ENCODE data around the gene GAL3ST1. TPM values are rescaled to one million over a fixed set of nuclear protein-coding genes. Genes with fewer than 3 reads are reported as not detected.

The GAL3ST1 gene
- polyA plus RNA-seq, 1 donor from 2014 or later: 1.6 TPM

- Histone ChIP-seq H4K20me1 (ENCODE audit: insufficient read depth) (no peaks in the 10 kb centered on the region), H3K9me3 (ENCODE audit: low read length) (no peaks in the 10 kb centered on the region), H3K9ac (ENCODE audit: low read length) (no peak overlapping the region), H3K4me2 (ENCODE audit: low read length) (no peak overlapping the region), H3K79me2 (replicated peaks; ENCODE audit: insufficient read depth, low read length) (no peaks in the 10 kb centered on the region), H3K9me2 (ENCODE audit: insufficient read depth, low read length) (no peaks in the 10 kb centered on the region), H3K27me3 (ENCODE audit: insufficient read depth, low read depth, low read length) (no peaks in the 10 kb centered on the region), H3F3A (ENCODE audit: insufficient read depth, low read length, poor library complexity, severe bottlenecking) (no peaks in the 10 kb centered on the region), H3K4me3 (ENCODE audit: low read length) (no peak overlapping the region), H2AFZ (ENCODE audit: low read depth, low read length) (no peak overlapping the region), H3K36me3 (ENCODE audit: insufficient read depth, low read length) (no peaks in the 10 kb centered on the region), H3K27ac (ENCODE audit: low read length) (no peak overlapping the region)
- TF ChIP-seq MXI1 (conservative IDR thresholded peaks at IDR 0.05; ENCODE audit: poor library complexity, severe bottlenecking) (no peak), REST (IDR thresholded peaks at IDR 0.05; ENCODE audit: borderline replicate concordance) (no peak), EZH2 (IDR thresholded peaks at IDR 0.05; ENCODE audit: borderline replicate concordance, insufficient read depth, low read length, poor library complexity, severe bottlenecking) (no peak), POLR2AphosphoS5 (IDR thresholded peaks at IDR 0.05) (no peak), RAD21 (conservative IDR thresholded peaks at IDR 0.05) (no peak), SMC3 (conservative IDR thresholded peaks at IDR 0.05; ENCODE audit: poor library complexity) (no peak), EP300 (conservative IDR thresholded peaks at IDR 0.05; ENCODE audit: poor library complexity, severe bottlenecking) (no peak), TAF1 (IDR thresholded peaks at IDR 0.05; ENCODE audit: low read depth) (no peak)
- TF ChIP-seq, protein P1, sequence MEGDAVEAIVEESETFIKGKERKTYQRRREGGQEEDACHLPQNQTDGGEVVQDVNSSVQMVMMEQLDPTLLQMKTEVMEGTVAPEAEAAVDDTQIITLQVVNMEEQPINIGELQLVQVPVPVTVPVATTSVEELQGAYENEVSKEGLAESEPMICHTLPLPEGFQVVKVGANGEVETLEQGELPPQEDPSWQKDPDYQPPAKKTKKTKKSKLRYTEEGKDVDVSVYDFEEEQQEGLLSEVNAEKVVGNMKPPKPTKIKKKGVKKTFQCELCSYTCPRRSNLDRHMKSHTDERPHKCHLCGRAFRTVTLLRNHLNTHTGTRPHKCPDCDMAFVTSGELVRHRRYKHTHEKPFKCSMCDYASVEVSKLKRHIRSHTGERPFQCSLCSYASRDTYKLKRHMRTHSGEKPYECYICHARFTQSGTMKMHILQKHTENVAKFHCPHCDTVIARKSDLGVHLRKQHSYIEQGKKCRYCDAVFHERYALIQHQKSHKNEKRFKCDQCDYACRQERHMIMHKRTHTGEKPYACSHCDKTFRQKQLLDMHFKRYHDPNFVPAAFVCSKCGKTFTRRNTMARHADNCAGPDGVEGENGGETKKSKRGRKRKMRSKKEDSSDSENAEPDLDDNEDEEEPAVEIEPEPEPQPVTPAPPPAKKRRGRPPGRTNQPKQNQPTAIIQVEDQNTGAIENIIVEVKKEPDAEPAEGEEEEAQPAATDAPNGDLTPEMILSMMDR (IDR thresholded peaks at IDR 0.05; ENCODE audit: poor library complexity, severe bottlenecking): no peak
Measured at GRCh38 chr22:30553971-30554370, 20.5 kb downstream of the GAL3ST1 start.

GRCh38 chr22:30552719-30553118, 21.7 kb downstream of the GAL3ST1 start:
- no peaks in the 10 kb centered on the region for H3K9me3 ChIP-seq (ENCODE audit: low read length)

More at GRCh38 chr22:30552719-30553118, 21.7 kb downstream of the GAL3ST1 start:
- no peaks in the 10 kb centered on the region for H3K27me3 ChIP-seq (ENCODE audit: insufficient read depth, low read depth, low read length)
- H3K4me2 ChIP-seq (ENCODE audit: low read length): no peak overlapping the region
- no peaks in the 10 kb centered on the region for H3F3A ChIP-seq (ENCODE audit: insufficient read depth, low read length, poor library complexity, severe bottlenecking)
- H3K4me3 ChIP-seq (ENCODE audit: low read length): no peak overlapping the region
- TF ChIP-seq, protein P1 (IDR thresholded peaks at IDR 0.05; ENCODE audit: poor library complexity, severe bottlenecking): no peak
- no peak for TF ChIP-seq MXI1 (conservative IDR thresholded peaks at IDR 0.05; ENCODE audit: poor library complexity, severe bottlenecking)
- TF ChIP-seq RAD21 (conservative IDR thresholded peaks at IDR 0.05): no peak
- no peak for TF ChIP-seq EZH2 (IDR thresholded peaks at IDR 0.05; ENCODE audit: borderline replicate concordance, insufficient read depth, low read length, poor library complexity, severe bottlenecking)
- TF ChIP-seq SMC3 (conservative IDR thresholded peaks at IDR 0.05; ENCODE audit: poor library complexity): no peak
- TF ChIP-seq REST (IDR thresholded peaks at IDR 0.05; ENCODE audit: borderline replicate concordance): no peak
- TF ChIP-seq POLR2AphosphoS5 (IDR thresholded peaks at IDR 0.05): no peak
- no peak overlapping the region for H2AFZ ChIP-seq (ENCODE audit: low read depth, low read length)
- no peaks in the 10 kb centered on the region for H3K36me3 ChIP-seq (ENCODE audit: insufficient read depth, low read length)
- H3K79me2 ChIP-seq (replicated peaks; ENCODE audit: insufficient read depth, low read length): no peaks in the 10 kb centered on the region
- H4K20me1 ChIP-seq (ENCODE audit: insufficient read depth): no peaks in the 10 kb centered on the region
- no peak overlapping the region for H3K27ac ChIP-seq (ENCODE audit: low read length)
- no peaks in the 10 kb centered on the region for H3K9me2 ChIP-seq (ENCODE audit: insufficient read depth, low read length)
- no peak overlapping the region for H3K9ac ChIP-seq (ENCODE audit: low read length)

Data from neural cell (in vitro differentiated cells).